Loucy (cell line): Measurements from ENCODE around the gene PPL.

Experiments
- EZH2phosphoT487 ChIP-seq: fragments of 200-600 bp; IDR thresholded peaks from 2 replicates; pipeline ENCODE4 v1.6.1; 2018; ENCODE audit warnings: antibody characterized with exemption, mild to moderate bottlenecking, moderate library complexity, borderline replicate concordance
- TF ChIP-seq, protein P1 (sequence below): fragments of 200-600 bp; sonication (generic); conservative IDR thresholded peaks from 2 replicates; pipeline ENCODE4 v1.5.1; 2014; ENCODE audit warnings: mild to moderate bottlenecking, antibody characterized with exemption, low read length

DNA sequence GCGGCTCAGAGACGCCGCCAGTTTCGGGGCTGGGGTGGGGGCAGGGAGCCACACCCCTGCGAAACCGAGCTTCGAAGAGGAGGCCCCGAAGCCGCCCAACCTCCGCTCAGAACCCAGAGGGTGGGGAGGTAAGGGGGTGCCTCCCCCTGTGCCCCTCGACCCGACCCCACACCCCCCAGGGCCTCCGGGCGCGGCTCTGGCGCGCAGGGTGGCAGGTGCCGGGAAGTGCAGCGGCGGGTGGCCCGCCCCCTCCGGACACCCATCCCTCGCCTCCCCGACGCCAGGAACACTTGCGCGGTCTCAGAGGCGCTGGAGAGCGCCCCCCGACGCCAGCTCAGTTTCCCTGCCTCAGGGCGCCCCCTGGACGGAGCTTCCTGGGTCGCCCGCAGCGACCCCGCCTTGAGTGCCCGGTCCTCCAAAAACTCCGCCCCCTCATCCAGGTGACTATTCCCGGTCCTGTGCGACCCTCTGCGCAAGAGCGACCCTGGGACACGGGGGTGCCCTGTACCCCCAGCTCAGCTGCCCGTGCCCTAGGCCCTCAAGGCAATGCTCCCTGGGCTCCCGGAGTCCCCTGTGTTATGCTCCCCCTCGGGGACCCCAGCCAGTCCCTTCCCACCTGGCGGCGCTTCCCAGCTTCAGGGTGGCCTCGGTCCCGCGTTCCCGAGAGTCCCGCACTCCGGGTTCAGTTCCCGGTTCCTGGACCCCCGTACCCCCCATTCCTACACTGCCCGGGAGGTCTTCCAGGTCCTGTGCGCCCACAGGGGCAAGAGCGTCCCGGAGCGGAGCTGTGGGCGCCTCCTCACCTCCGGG, 562 bp downstream of the PPL start:
- TF ChIP-seq, protein P1, sequence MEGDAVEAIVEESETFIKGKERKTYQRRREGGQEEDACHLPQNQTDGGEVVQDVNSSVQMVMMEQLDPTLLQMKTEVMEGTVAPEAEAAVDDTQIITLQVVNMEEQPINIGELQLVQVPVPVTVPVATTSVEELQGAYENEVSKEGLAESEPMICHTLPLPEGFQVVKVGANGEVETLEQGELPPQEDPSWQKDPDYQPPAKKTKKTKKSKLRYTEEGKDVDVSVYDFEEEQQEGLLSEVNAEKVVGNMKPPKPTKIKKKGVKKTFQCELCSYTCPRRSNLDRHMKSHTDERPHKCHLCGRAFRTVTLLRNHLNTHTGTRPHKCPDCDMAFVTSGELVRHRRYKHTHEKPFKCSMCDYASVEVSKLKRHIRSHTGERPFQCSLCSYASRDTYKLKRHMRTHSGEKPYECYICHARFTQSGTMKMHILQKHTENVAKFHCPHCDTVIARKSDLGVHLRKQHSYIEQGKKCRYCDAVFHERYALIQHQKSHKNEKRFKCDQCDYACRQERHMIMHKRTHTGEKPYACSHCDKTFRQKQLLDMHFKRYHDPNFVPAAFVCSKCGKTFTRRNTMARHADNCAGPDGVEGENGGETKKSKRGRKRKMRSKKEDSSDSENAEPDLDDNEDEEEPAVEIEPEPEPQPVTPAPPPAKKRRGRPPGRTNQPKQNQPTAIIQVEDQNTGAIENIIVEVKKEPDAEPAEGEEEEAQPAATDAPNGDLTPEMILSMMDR = no peak
- TF ChIP-seq EZH2phosphoT487 = no peak
